Measurements from ENCODE around the gene ARID1B.
A peak's percentile ranks its signal among the peaks of the same experiment; 100 is the strongest.

Gene ARID1B

DNA sequence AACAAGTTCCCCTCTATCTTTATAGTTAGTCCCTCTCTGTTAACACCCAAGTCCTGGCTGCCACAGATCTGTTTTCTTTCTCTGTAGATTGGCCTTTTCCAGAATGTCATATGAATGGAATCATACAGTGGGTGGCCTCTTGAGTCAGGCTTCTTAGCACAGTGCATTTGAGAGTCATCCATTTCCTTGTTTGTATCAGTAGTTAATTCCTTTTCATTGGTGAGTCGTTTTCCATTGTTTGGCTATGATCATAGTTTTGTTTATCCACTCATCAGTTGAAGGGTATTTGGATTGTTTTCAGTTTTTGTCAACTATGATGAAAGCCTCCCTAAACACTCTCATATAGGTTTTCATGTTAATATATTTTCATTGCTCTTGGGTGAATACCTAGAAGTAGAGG is 248.3 kb downstream of the ARID1B start:
- TF ChIP-seq, protein P1, sequence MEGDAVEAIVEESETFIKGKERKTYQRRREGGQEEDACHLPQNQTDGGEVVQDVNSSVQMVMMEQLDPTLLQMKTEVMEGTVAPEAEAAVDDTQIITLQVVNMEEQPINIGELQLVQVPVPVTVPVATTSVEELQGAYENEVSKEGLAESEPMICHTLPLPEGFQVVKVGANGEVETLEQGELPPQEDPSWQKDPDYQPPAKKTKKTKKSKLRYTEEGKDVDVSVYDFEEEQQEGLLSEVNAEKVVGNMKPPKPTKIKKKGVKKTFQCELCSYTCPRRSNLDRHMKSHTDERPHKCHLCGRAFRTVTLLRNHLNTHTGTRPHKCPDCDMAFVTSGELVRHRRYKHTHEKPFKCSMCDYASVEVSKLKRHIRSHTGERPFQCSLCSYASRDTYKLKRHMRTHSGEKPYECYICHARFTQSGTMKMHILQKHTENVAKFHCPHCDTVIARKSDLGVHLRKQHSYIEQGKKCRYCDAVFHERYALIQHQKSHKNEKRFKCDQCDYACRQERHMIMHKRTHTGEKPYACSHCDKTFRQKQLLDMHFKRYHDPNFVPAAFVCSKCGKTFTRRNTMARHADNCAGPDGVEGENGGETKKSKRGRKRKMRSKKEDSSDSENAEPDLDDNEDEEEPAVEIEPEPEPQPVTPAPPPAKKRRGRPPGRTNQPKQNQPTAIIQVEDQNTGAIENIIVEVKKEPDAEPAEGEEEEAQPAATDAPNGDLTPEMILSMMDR (conservative IDR thresholded peaks at IDR 0.05; ENCODE audit: low read depth, low read length): no peak
- no peak overlapping the region for H3K4me3 ChIP-seq (ENCODE audit: low read depth, low read length)
- DNase-seq (ENCODE audit: low read depth): no peak

- TF ChIP-seq, protein P1 (conservative IDR thresholded peaks at IDR 0.05; ENCODE audit: low read depth, low read length): no peak
- no peak for DNase-seq (ENCODE audit: low read depth)
- H3K4me3 ChIP-seq (ENCODE audit: low read depth, low read length): no peak overlapping the region
Observed at GRCh38 chr6:157029980-157030690, 253.0 kb downstream of the ARID1B start.

GRCh38 chr6:157030755-157031154 is 253.6 kb downstream of the ARID1B start:
- TF ChIP-seq, protein P1 (conservative IDR thresholded peaks at IDR 0.05; ENCODE audit: low read depth, low read length): no peak
- no peak for DNase-seq (ENCODE audit: low read depth)
- no peak overlapping the region for H3K4me3 ChIP-seq (ENCODE audit: low read depth, low read length)

DNA sequence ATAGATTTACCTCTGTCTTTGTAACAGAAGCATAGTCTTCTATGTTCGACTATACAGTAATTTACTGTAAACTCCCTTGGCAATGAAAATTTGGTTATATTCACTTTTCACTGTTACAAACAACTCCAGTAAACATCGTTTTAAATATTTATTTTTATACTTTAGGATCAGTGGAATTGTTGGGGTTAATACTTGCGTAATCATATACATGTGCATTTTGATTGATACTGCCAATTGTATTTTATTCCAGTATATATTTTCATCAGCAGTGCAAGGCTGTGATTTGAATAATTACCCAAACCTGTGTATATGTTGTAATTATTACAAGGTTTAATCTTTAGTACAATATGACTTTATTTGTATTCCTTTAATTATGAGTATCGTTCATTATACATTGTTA is 255.7 kb downstream of the ARID1B start:
- TF ChIP-seq, protein P1 (conservative IDR thresholded peaks at IDR 0.05; ENCODE audit: low read depth, low read length): no peak
- DNase-seq (ENCODE audit: low read depth): no peak
- H3K4me3 ChIP-seq (ENCODE audit: low read depth, low read length): peak overlapping the region; percentile 59

GRCh38 chr6:157033428-157034140 is 256.4 kb downstream of the ARID1B start:
- TF ChIP-seq, protein P1 (conservative IDR thresholded peaks at IDR 0.05; ENCODE audit: low read depth, low read length): no peak
- peak overlapping the region; percentile 59 for H3K4me3 ChIP-seq (ENCODE audit: low read depth, low read length)
- DNase-seq (ENCODE audit: low read depth): peak; percentile 23

GRCh38 chr6:157034436-157035230 is 257.5 kb downstream of the ARID1B start:
- DNase-seq (ENCODE audit: low read depth): peak; percentile 83
- TF ChIP-seq, protein P1 (conservative IDR thresholded peaks at IDR 0.05; ENCODE audit: low read depth, low read length): peak; percentile 72
- H3K4me3 ChIP-seq (ENCODE audit: low read depth, low read length): no peak overlapping the region

All from choroid plexus epithelial cell (primary cell).